Bladder microvascular endothelial cell (primary cell): ENCODE results near the gene OPN1MW2. TPM values are rescaled to one million over a fixed set of nuclear protein-coding genes. Genes with fewer than 3 reads are reported as not detected.

Source experiments
- total RNA-seq: library from RNA; depleted of rRNA; stranded (reverse); fragments of >200 nt; gene quantifications from 2 replicates; pipeline ENCODE4 v1.2.3, GENCODE V29; 2014

The OPN1MW2 gene
- not detected in 2 replicates for total RNA-seq

DNA sequence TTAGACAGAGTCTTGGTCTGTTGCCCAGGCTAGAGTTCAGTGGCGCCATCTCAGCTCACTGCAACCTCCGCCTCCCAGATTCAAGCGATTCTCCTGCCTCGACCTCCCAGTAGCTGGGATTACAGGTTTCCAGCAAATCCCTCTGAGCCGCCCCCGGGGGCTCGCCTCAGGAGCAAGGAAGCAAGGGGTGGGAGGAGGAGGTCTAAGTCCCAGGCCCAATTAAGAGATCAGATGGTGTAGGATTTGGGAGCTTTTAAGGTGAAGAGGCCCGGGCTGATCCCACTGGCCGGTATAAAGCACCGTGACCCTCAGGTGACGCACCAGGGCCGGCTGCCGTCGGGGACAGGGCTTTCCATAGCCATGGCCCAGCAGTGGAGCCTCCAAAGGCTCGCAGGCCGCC lies at the start of gene OPN1MW2:
Gene OPN1MW2, plus strand, starts transcription at position 301 of the 400 bp plus-strand sequence. Its CDS starts 60 bp downstream, at position 361.

GRCh38 chrX:154182296-154182695 lies 37.3 kb upstream of the OPN1MW2 start, which contains the start of gene OPN1MW:
Gene OPN1MW, plus strand, starts transcription at chrX:154182596. Its CDS starts 82 bp downstream, at chrX:154182678.

GRCh38 chrX:154257282-154257681 lies 37.7 kb downstream of the OPN1MW2 start, which contains the start of gene OPN1MW3:
Gene OPN1MW3, plus strand, starts transcription at chrX:154257582. Its CDS starts 38 bp downstream, at chrX:154257620.

Other genes starting within 250 kb of the OPN1MW2 start
- gene HCFC1, start 247.9 kb upstream of the OPN1MW2 start, total RNA-seq = 11.7 and 29.4 TPM in 2 replicates
- gene TMEM187, start 247.0 kb upstream of the OPN1MW2 start, total RNA-seq = 5.7 and 7.2 TPM in 2 replicates
- gene IRAK1, start 199.9 kb upstream of the OPN1MW2 start, total RNA-seq = 45.5 and 57.6 TPM in 2 replicates
- gene MECP2, start 122.0 kb upstream of the OPN1MW2 start, total RNA-seq = 12.3 and 34.4 TPM in 2 replicates
- not detected in 2 replicates for gene OPN1LW, start 75.5 kb upstream of the OPN1MW2 start, total RNA-seq
- 0.25 TPM in 1 of 2 replicates, not detected in the other for gene OPN1MW, start 37.2 kb upstream of the OPN1MW2 start, total RNA-seq
- gene OPN1MW3, start 37.8 kb downstream of the OPN1MW2 start, total RNA-seq = not detected in 2 replicates
- 0.16 TPM in 1 of 2 replicates, not detected in the other for gene TEX28, start 75.4 kb downstream of the OPN1MW2 start, total RNA-seq
- under 0.01 and 0.31 TPM in 2 replicates for gene TKTL1, start 76.0 kb downstream of the OPN1MW2 start, total RNA-seq
- 1,640 and 2,434 TPM in 2 replicates for gene FLNA, start 154.9 kb downstream of the OPN1MW2 start, total RNA-seq
- 16.6 and 18.8 TPM in 2 replicates for gene EMD, start 159.5 kb downstream of the OPN1MW2 start, total RNA-seq
- 2,048 and 2,051 TPM in 2 replicates for gene RPL10, start 178.6 kb downstream of the OPN1MW2 start, total RNA-seq
- gene DNASE1L1, start 189.5 kb downstream of the OPN1MW2 start, total RNA-seq = 70.6 and 90.2 TPM in 2 replicates
- gene TAFAZZIN, start 191.8 kb downstream of the OPN1MW2 start, total RNA-seq = 20.9 and 23.9 TPM in 2 replicates
- gene ATP6AP1, start 208.9 kb downstream of the OPN1MW2 start, total RNA-seq = 54.4 and 128 TPM in 2 replicates
- 36.4 and 99.2 TPM in 2 replicates for gene GDI1, start 217.4 kb downstream of the OPN1MW2 start, total RNA-seq
- 64.9 and 118 TPM in 2 replicates for gene FAM50A, start 224.4 kb downstream of the OPN1MW2 start, total RNA-seq
- 7.9 and 13.3 TPM in 2 replicates for gene PLXNA3, start 238.5 kb downstream of the OPN1MW2 start, total RNA-seq